DMS53 treated with DMSO at 0.1 percent for 48 hours (cell line): ENCODE measurements around the gene AHNAK2.
A peak's percentile ranks its signal among the peaks of the same experiment; 100 is the strongest.
"Not testable (repeated sequence)": the region's sequence is repeated elsewhere in the genome, so short reads cannot be mapped to it uniquely, and the experiment has no call there.

Source experiments
- DNase-seq: peaks from one replicate; lab custom pipeline; 2025; ENCODE audit not compliant: unreplicated experiment; lab: John Stamatoyannopoulos, UW

The AHNAK2 gene

GRCh38 chr14:104900639-104901512, 77.3 kb downstream of the AHNAK2 start:
- DNase-seq: no peak

GRCh38 chr14:104899781-104900180, 78.4 kb downstream of the AHNAK2 start:
- no peak for DNase-seq

- no peak for DNase-seq
Measured at GRCh38 chr14:104898870-104899510, 79.2 kb downstream of the AHNAK2 start.

DNA sequence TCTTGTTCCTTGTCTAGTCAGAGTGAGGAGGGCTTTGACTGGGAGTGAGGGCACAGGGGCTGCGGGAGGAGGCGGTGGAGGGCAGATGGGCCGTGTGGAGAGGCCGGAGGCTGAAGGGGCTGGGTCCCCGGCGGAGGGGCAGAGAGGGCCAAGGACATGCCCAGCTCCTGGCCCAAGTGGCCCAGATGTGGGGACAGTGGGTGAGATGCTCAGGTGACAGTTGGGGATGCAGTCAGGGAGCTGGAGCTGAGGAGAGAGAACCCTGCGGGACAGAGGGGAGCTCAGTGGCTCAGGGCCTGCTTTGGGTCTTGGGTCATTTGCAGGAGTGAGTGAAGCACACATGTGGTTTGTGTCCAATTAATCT, 80.0 kb downstream of the AHNAK2 start:
- no peak for DNase-seq

- no peak for DNase-seq
Measured at GRCh38 chr14:104897330-104898194, 80.6 kb downstream of the AHNAK2 start.

DNA sequence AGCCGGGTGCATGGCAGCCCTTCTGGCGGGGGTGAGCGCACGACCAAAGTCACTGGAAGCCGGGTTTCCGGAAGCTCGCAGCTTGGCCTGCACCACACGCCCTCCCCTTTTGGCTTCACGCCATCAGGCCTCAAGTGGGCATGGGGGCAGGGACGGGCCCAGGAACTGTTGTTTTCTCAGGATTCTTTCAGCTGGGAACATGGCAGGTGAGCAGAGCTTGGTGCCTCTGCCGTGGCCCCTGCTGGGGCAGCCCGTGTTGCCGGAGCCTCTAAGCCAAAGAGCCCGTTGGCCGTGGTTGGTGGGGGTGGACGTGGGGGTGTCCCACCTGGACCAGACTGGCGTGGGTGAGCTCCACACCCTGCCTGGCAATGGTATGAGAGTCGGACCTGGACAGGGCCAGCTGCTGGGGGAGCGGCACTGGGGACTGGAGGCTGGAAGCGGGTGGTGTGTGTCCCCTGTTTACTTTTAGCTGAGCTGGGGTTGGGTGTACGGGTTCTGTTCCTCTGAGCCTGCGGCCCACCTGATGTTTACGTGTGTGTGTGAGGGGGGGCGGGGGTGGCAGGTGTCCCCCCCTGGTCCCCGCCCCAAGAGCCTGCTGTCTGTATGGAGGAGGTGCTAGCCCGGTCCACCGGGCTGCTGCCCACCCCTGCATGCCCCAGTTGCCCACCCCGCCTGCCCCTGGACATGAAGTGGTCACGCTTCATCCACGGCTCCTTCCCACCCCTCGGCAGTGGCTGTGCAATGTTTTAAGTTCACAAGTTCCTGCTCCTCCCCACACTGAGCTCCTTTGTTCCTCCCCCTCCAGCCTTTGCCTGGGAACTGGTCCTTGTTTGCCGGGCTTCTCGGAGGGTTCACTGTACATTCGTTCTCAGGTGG, 82.2 kb downstream of the AHNAK2 start:
- peak; percentile 80 for DNase-seq

- DNase-seq: no peak
Measured at GRCh38 chr14:104895207-104895785, 82.9 kb downstream of the AHNAK2 start.

- DNase-seq: no peak
Measured at GRCh38 chr14:104894331-104895206, 83.6 kb downstream of the AHNAK2 start.

- no peak for DNase-seq
Measured at GRCh38 chr14:104893435-104894207, 84.6 kb downstream of the AHNAK2 start.

- DNase-seq: no peak
Measured at GRCh38 chr14:104892531-104893434, 85.4 kb downstream of the AHNAK2 start.

GRCh38 chr14:104891664-104892530, 86.3 kb downstream of the AHNAK2 start:
- DNase-seq: no peak

- no peak for DNase-seq
Measured at GRCh38 chr14:104891121-104891551, 87.0 kb downstream of the AHNAK2 start.

GRCh38 chr14:104890292-104890691, 87.9 kb downstream of the AHNAK2 start:
- not testable (repeated sequence) for DNase-seq

DNA sequence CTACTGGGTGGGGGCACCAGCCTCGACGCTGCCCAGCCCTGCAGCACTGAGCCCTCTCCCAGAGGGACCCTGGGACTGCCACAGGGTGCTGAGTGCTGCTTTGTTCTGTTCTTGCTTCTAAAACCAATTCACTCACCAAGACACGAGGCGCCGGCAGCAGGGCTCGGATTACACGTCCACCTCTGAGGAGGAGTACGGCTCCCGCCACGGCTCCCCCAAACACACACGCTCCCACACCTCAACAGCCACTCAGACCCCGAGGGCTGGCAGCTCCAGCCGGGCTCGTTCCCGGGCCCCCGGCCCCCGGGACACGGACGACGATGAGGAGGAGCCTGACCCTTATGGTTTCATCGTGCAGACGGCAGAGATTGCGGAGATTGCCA, 88.8 kb downstream of the AHNAK2 start:
- no peak for DNase-seq

DNA sequence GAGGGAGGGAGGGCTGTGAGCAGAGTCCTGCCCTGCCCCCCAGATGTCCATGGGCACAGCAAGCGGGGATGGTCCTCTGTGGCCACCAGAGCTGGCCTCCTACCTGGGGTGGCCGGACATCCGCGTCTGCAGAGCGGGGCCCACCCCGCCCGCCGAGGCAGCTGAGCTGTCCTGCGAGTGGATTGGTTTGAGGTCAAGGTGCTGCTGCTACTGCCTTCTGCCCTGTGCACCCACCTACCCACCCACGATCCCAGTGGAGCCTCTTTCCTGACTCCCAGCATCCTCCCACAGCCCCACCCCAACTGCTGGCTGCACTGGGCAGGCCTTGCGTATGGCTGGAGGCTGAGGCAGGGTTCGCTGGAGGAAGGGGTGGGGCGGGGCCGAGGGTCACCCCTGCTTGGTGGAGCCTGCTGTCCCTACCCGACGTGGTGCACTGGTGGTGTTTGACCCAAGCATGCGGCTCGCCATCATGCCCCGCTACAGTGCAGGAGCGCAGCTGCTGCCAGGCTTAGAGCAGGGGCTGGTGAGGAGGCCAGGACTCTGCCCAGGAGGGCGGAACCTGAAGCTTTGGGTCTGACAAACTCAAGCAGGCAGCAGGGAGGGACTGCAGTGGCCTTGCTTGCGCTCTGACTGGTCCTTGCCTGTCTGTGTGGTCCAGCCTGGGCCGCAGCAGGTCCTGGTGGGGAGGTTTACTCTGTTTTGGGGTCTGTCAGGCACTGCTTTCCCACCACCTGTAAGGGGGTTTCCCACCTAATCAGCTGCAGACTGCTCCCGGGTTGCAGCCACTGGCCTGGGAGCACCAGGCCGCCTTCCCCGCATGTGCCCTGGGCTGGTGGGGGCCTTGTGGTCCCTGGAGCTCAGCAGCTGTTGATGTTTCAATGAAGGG, 89.4 kb downstream of the AHNAK2 start:
- no peak for DNase-seq
